Vagina (tissue), 2 donors: Measurements from ENCODE around the gene RAB34. TPM values are rescaled to one million over a fixed set of nuclear protein-coding genes. Genes with fewer than 3 reads are reported as not detected.
"Not testable (repeated sequence)": the region's sequence is repeated elsewhere in the genome, so short reads cannot be mapped to it uniquely, and the experiment has no call there.

Source experiments
- DNase-seq, 2 donors: peaks; one replicate each; pipeline ENCODE4 v3.0.0-alpha.2; 2017; ENCODE audit errors: extremely low spot score in 2 of 2
- H3K27ac ChIP-seq: fragments of 200-600 bp; sonication (generic); one replicate; pipeline ENCODE4 v1.5.1; 2019
- H3K27me3 ChIP-seq: fragments of 200-600 bp; sonication (generic); one replicate; pipeline ENCODE4 v1.5.1; 2019
- H3K36me3 ChIP-seq, 2 donors: fragments of 200-600 bp; sonication (generic); one replicate each; pipeline ENCODE4 v1.5.1; 2017 to 2019
- H3K4me1 ChIP-seq: fragments of 200-600 bp; sonication (generic); one replicate; pipeline ENCODE4 v1.5.1; 2019
- H3K4me3 ChIP-seq, 2 donors: fragments of 200-600 bp; sonication (generic); 1 replicate in 1 of 2; 2 replicates in 1 of 2; pipeline ENCODE4 v1.5.1; 2016 to 2019
- H3K9me3 ChIP-seq: fragments of 200-600 bp; sonication (generic); one replicate; pipeline ENCODE4 v1.5.1; 2019
- CTCF ChIP-seq, 3 experiments: fragments of 450-650 bp in 2 of 3; fragments of 200-600 bp in 1 of 3; sonication (generic) in 1 of 3; IDR thresholded peaks; one replicate each; pipeline ENCODE4 v1.5.1; 2017 to 2019; ENCODE audit warnings: antibody characterized with exemption in 3 of 3, mild to moderate bottlenecking in 2 of 3, moderate library complexity in 2 of 3
- POLR2A ChIP-seq, 2 donors: fragments of 450-650 bp; IDR thresholded peaks; one replicate each; pipeline ENCODE4 v1.6.1; 2017; ENCODE audit warnings: antibody characterized with exemption in 2 of 2, mild to moderate bottlenecking in 2 of 2, moderate library complexity in 2 of 2
- POLR2AphosphoS5 ChIP-seq, 2 donors: sonication (generic); formaldehyde crosslinking; IDR thresholded peaks; one replicate each; pipeline ENCODE4 v1.9.0; 2017; ENCODE audit warnings: antibody characterized with exemption in 2 of 2, mild to moderate bottlenecking in 2 of 2, low read depth in 1 of 2; ENCODE audit not compliant: insufficient read depth in 1 of 2
- intact Hi-C: fragments of 100-400 bp; cut with DNase I; formaldehyde crosslinking; loops from one replicate; pipeline ENCODE4 v1.15.1; 2023
- total RNA-seq: library from RNA; depleted of rRNA; stranded (reverse); fragments of >200 nt; gene quantifications from one replicate; pipeline ENCODE4 v1.2.3, GENCODE V29; 2016

Gene RAB34
- total RNA-seq, 1 donor from 2014 or later: 195 TPM

GRCh38 chr17:28737770-28738679, 20.4 kb upstream of the RAB34 start:
- H3K27ac ChIP-seq: no peak overlapping the region
- TF ChIP-seq POLR2A (IDR thresholded peaks at IDR 0.05) (no peak), CTCF (IDR thresholded peaks at IDR 0.05) (no peak), POLR2AphosphoS5 (IDR thresholded peaks at IDR 0.05; ENCODE audit: insufficient read depth in 1 of 2, low read depth in 1 of 2) (no peak)
- H3K4me1 ChIP-seq: peaks cover 6% of the 10 kb centered on the region
- H3K36me3 ChIP-seq: no peaks in the 10 kb centered on the region
- H3K9me3 ChIP-seq: no peaks in the 10 kb centered on the region
- H3K4me3 ChIP-seq: no peak overlapping the region
- intact Hi-C loops: no loop called here
- no peaks in the 10 kb centered on the region for H3K27me3 ChIP-seq
- no peak for DNase-seq

- intact Hi-C loops: no loop called here
These were observed 19.6 kb upstream of the RAB34 start for GRCh38 chr17:28737316-28737715.

DNA sequence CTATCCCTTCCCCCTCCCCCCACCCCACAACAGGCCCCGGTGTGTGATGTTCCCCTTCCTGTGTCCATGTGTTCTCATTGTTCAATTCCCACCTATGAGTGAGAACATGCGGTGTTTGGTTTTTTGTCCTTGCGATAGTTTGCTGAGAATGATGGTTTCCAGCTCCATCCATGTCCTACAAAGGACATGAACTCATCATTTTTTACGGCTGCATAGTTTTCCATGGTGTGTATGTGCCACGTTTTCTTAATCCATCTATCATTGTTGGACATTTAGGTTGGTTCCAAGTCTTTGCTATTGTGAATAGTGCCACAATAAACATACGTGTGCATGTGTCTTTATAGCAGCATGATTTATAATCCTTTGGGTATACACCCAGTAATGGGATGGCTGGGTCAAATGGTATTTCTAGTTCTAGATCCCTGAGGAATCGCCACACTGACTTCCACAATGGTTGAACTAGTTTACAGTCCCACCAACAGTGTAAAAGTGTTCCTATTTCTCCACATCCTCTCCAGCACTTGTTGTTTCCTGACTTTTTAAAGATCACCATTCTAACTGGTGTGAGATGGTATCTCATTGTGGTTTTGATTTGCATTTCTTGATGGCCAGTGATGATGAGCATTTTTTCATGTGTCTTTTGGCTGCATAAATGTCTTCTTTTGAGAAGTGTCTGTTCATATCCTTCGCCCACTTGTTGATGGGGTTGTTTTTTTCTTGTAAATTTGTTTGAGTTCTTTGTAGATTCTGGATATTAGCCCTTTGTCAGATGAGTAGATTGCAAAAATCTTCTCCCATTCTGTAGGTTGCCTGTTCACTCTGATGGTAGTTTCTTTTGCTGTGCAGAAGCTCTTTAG, 18.5 kb upstream of the RAB34 start:
- H3K36me3 ChIP-seq, intact Hi-C loops, H3K4me3 ChIP-seq, DNase-seq, H3K4me1 ChIP-seq, H3K27ac ChIP-seq, H3K27me3 ChIP-seq, H3K9me3 ChIP-seq: not testable (repeated sequence)

More at GRCh38 chr17:28737316-28737715, 19.6 kb upstream of the RAB34 start:
- no peak for TF ChIP-seq CTCF (IDR thresholded peaks at IDR 0.05)
- TF ChIP-seq POLR2A (IDR thresholded peaks at IDR 0.05): no peak
- no peak for TF ChIP-seq POLR2AphosphoS5 (IDR thresholded peaks at IDR 0.05; ENCODE audit: insufficient read depth in 1 of 2, low read depth in 1 of 2)
- Histone ChIP-seq H3K27me3 (no peaks in the 10 kb centered on the region), H3K4me3 (no peak overlapping the region), H3K27ac (no peak overlapping the region), H3K36me3 (no peaks in the 10 kb centered on the region), H3K4me1 (no peaks in the 10 kb centered on the region), H3K9me3 (no peaks in the 10 kb centered on the region)
- DNase-seq: no peak

GRCh38 chr17:28735242-28735722, 17.6 kb upstream of the RAB34 start:
- Histone ChIP-seq H3K27me3 (no peaks in the 10 kb centered on the region), H3K9me3 (no peaks in the 10 kb centered on the region), H3K36me3 (no peaks in the 10 kb centered on the region), H3K4me1 (no peaks in the 10 kb centered on the region), H3K4me3 (no peak overlapping the region), H3K27ac (no peak overlapping the region)
- no peak for TF ChIP-seq POLR2AphosphoS5 (IDR thresholded peaks at IDR 0.05; ENCODE audit: insufficient read depth in 1 of 2, low read depth in 1 of 2)
- no peak for TF ChIP-seq CTCF (IDR thresholded peaks at IDR 0.05)
- TF ChIP-seq POLR2A (IDR thresholded peaks at IDR 0.05): no peak
- no peak for DNase-seq
- intact Hi-C loops: no loop called here

- TF ChIP-seq CTCF (IDR thresholded peaks at IDR 0.05) (no peak), POLR2AphosphoS5 (IDR thresholded peaks at IDR 0.05; ENCODE audit: insufficient read depth in 1 of 2, low read depth in 1 of 2) (no peak), POLR2A (IDR thresholded peaks at IDR 0.05) (no peak)
These were observed 17.1 kb upstream of the RAB34 start for GRCh38 chr17:28734712-28735241.

More at GRCh38 chr17:28734712-28735241, 17.1 kb upstream of the RAB34 start:
- H3K27ac ChIP-seq: no peak overlapping the region
- no peaks in the 10 kb centered on the region for H3K27me3 ChIP-seq
- no peaks in the 10 kb centered on the region for H3K4me1 ChIP-seq
- intact Hi-C loops: no loop called here
- no peaks in the 10 kb centered on the region for H3K36me3 ChIP-seq
- no peak overlapping the region for H3K4me3 ChIP-seq
- DNase-seq: no peak
- no peaks in the 10 kb centered on the region for H3K9me3 ChIP-seq
